NT2/D1 (cell line): ENCODE results near the gene ALKAL2.

Experiments
- SUZ12 ChIP-seq: IDR thresholded peaks from 2 replicates; pipeline ENCODE4 v1.6.1; 2011; ENCODE audit not compliant: insufficient read length, insufficient read depth; ENCODE audit errors: extremely low read depth
- YY1 ChIP-seq: IDR thresholded peaks from 2 replicates; pipeline ENCODE4 v1.6.1; 2011; ENCODE audit not compliant: insufficient read length, insufficient read depth
- ZNF274 ChIP-seq: IDR thresholded peaks from 2 replicates; pipeline ENCODE4 v1.6.1; 2011; ENCODE audit warnings: mild to moderate bottlenecking, low read depth, low read length

GRCh38 chr2:288758-289361 is 969 bp upstream of the ALKAL2 start:
- TF ChIP-seq YY1 (no peak), ZNF274 (no peak), SUZ12 (no peak)
